HepG2 (cell line): ENCODE data around the gene C6orf58. TPM values are rescaled to one million over a fixed set of nuclear protein-coding genes. Genes with fewer than 3 reads are reported as not detected.

Source experiments
- CC2D1A ChIP-seq: sonication (generic); formaldehyde crosslinking; IDR thresholded peaks from 2 replicates; pipeline ENCODE4 v1.8.1; 2023; ENCODE audit warnings: mild to moderate bottlenecking, missing genetic modification reagents
- CHD2 ChIP-seq: IDR thresholded peaks from 2 replicates; pipeline ENCODE4 v1.6.1; 2011; ENCODE audit warnings: low read depth, low read length, improper control_type of control experiment
- FOXP1 ChIP-seq, 2 experiments: fragments of 450-650 bp in 1 of 2; IDR thresholded peaks; 2 replicates each; pipeline ENCODE4 v1.6.1; 2017 to 2018; ENCODE audit warnings: antibody characterized with exemption in 1 of 2
- KDM4B ChIP-seq: sonication (generic); formaldehyde crosslinking; IDR thresholded peaks from 2 replicates; pipeline ENCODE4 v1.4.0; 2020; ENCODE audit warnings: missing genetic modification reagents
- MEIS1 ChIP-seq: sonication (generic); formaldehyde crosslinking; IDR thresholded peaks from 2 replicates; pipeline ENCODE4 v1.9.0; 2021; ENCODE audit warnings: mild to moderate bottlenecking, missing genetic modification reagents, moderate library complexity, borderline replicate concordance
- SCMH1 ChIP-seq: sonication (generic); formaldehyde crosslinking; IDR thresholded peaks from 2 replicates; pipeline ENCODE4 v1.9.0; 2021; ENCODE audit warnings: missing genetic modification reagents, mild to moderate bottlenecking, borderline replicate concordance
- SSRP1 ChIP-seq: IDR thresholded peaks from 2 replicates; pipeline ENCODE4 v1.6.1; 2016; ENCODE audit warnings: control low read depth
- STAG1 ChIP-seq: sonication (generic); formaldehyde crosslinking; IDR thresholded peaks from 2 replicates; pipeline ENCODE4 v1.4.0; 2020; ENCODE audit warnings: missing genetic modification reagents
- TEAD3 ChIP-seq: optimal IDR thresholded peaks from 2 replicates; pipeline ENCODE3; 2016; ENCODE audit warnings: borderline replicate concordance
- YEATS2 ChIP-seq: sonication (generic); formaldehyde crosslinking; IDR thresholded peaks from 2 replicates; pipeline ENCODE4 v1.4.0; 2020; ENCODE audit warnings: missing genetic modification reagents, borderline replicate concordance
- ZBTB42 ChIP-seq: sonication (generic); formaldehyde crosslinking; IDR thresholded peaks from 2 replicates; pipeline ENCODE4 v1.5.0; 2020; ENCODE audit warnings: mild to moderate bottlenecking, missing genetic modification reagents
- ZNF10 ChIP-seq: sonication (generic); formaldehyde crosslinking; IDR thresholded peaks from 2 replicates; pipeline ENCODE4 v1.4.0; 2020; ENCODE audit warnings: mild to moderate bottlenecking, low read depth, missing genetic modification reagents, borderline replicate concordance
- ZNF136 ChIP-seq: sonication (generic); formaldehyde crosslinking; IDR thresholded peaks from 2 replicates; pipeline ENCODE4 v1.8.1; 2022; ENCODE audit warnings: low read depth, mild to moderate bottlenecking, moderate library complexity, missing genetic modification reagents
- ZNF30 ChIP-seq: sonication (generic); formaldehyde crosslinking; IDR thresholded peaks from 2 replicates; pipeline ENCODE4 v1.5.0; 2020; ENCODE audit warnings: mild to moderate bottlenecking, missing genetic modification reagents
- ZNF569 ChIP-seq: sonication (generic); formaldehyde crosslinking; IDR thresholded peaks from 2 replicates; pipeline ENCODE4 v1.5.0; 2020; ENCODE audit warnings: mild to moderate bottlenecking, missing genetic modification reagents, moderate library complexity, borderline replicate concordance
- ZNF629 ChIP-seq: sonication (generic); formaldehyde crosslinking; conservative IDR thresholded peaks from 2 replicates; pipeline ENCODE4 v1.5.0; 2020; ENCODE audit warnings: missing genetic modification reagents
- ZNF782 ChIP-seq: sonication (generic); formaldehyde crosslinking; IDR thresholded peaks from 2 replicates; pipeline ENCODE4 v1.4.0; 2020; ENCODE audit warnings: missing genetic modification reagents, mild to moderate bottlenecking, borderline replicate concordance
- polyA plus RNA-seq, 8 experiments: library from polyadenylated mRNA; depleted of rRNA in 3 of 8; stranded (reverse) in 7 of 8; unstranded in 1 of 8; fragments of >200 nt; fragmentation: Illumina TruSeq in 4 of 8; extraction: Trizol in 4 of 8; gene quantifications; 2 replicates each; pipeline versions ENCODE4 v1.2.1 to v1.2.3, GENCODE V29; 2011 to 2016; ENCODE audit warnings: low read depth in 4 of 8, missing spikeins in 1 of 8, mixed read lengths in 1 of 8; ENCODE audit not compliant: insufficient read depth in 1 of 8
- total RNA-seq, 5 experiments: library from RNA; depleted of rRNA; stranded (reverse); fragments of >200 nt; fragmentation: Illumina TruSeq; extraction: Trizol; gene quantifications; 2 replicates each; pipeline ENCODE4 v1.2.3, GENCODE V29; 2016; ENCODE audit warnings: low read depth in 1 of 5
- TF ChIP-seq, protein P1 (sequence below): sonication (generic); formaldehyde crosslinking; IDR thresholded peaks from 2 replicates; pipeline ENCODE4 v1.4.0; 2020; ENCODE audit warnings: missing genetic modification reagents, borderline replicate concordance
- TF ChIP-seq, protein P2 (sequence below): IDR thresholded peaks from 2 replicates; pipeline ENCODE4 v1.6.1; 2016
- TF ChIP-seq, protein P3 (sequence below): sonication (generic); formaldehyde crosslinking; IDR thresholded peaks from 2 replicates; pipeline ENCODE4 v1.4.0; 2020; ENCODE audit warnings: mild to moderate bottlenecking, missing genetic modification reagents

C6orf58 gene
- total and polyA plus RNA-seq, 2 of the 13 experiments (the other 11 are each of a cell fraction or from before 2014, with no cell fraction given) = not detected

DNA sequence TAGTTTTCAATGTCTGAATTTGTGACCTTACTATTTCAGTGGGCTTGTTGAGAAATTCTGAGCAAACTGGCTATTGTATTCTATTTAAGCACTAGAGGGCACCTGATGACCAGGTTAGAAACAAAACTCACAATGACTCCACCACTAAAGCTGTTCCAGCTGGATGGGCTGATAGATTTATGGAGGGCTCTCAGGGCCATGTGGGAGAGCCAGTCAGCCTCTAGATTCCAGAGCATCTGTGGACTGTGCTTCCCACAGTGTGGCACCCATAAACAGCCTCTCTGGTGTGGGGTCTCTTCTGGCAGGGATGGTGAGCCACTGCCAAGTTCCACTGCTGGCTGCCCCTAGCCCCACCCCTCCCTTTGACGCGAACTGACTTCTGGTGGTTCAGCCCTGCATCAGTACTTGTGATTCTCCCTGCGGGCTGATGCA lies 29.2 kb downstream of the C6orf58 start (continued):
- TF ChIP-seq, protein P1, sequence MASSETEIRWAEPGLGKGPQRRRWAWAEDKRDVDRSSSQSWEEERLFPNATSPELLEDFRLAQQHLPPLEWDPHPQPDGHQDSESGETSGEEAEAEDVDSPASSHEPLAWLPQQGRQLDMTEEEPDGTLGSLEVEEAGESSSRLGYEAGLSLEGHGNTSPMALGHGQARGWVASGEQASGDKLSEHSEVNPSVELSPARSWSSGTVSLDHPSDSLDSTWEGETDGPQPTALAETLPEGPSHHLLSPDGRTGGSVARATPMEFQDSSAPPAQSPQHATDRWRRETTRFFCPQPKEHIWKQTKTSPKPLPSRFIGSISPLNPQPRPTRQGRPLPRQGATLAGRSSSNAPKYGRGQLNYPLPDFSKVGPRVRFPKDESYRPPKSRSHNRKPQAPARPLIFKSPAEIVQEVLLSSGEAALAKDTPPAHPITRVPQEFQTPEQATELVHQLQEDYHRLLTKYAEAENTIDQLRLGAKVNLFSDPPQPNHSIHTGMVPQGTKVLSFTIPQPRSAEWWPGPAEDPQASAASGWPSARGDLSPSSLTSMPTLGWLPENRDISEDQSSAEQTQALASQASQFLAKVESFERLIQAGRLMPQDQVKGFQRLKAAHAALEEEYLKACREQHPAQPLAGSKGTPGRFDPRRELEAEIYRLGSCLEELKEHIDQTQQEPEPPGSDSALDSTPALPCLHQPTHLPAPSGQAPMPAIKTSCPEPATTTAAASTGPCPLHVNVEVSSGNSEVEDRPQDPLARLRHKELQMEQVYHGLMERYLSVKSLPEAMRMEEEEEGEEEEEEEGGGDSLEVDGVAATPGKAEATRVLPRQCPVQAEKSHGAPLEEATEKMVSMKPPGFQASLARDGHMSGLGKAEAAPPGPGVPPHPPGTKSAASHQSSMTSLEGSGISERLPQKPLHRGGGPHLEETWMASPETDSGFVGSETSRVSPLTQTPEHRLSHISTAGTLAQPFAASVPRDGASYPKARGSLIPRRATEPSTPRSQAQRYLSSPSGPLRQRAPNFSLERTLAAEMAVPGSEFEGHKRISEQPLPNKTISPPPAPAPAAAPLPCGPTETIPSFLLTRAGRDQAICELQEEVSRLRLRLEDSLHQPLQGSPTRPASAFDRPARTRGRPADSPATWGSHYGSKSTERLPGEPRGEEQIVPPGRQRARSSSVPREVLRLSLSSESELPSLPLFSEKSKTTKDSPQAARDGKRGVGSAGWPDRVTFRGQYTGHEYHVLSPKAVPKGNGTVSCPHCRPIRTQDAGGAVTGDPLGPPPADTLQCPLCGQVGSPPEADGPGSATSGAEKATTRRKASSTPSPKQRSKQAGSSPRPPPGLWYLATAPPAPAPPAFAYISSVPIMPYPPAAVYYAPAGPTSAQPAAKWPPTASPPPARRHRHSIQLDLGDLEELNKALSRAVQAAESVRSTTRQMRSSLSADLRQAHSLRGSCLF = no peak
- TF ChIP-seq ZNF30 (no peak), MEIS1 (CRISPR knock-in tag) (no peak), ZNF136 (CRISPR knock-in tag) (no peak), ZNF10 (CRISPR knock-in tag) (no peak), CC2D1A (CRISPR knock-in tag) (no peak), ZNF629 (CRISPR knock-in tag) (no peak), ZNF569 (CRISPR knock-in tag) (no peak), SCMH1 (CRISPR knock-in tag) (no peak), ZNF782 (no peak), SSRP1 (CRISPR knock-in tag) (no peak), FOXP1 (IDR thresholded peaks at IDR 0.05) (no peak), FOXP1 (CRISPR knock-in tag; IDR thresholded peaks at IDR 0.05) (no peak), CHD2 (no peak), STAG1 (CRISPR knock-in tag) (peak; percentile 74), ZBTB42 (CRISPR knock-in tag) (no peak), YEATS2 (no peak), KDM4B (no peak), TEAD3 (no peak)
- TF ChIP-seq, protein P2, sequence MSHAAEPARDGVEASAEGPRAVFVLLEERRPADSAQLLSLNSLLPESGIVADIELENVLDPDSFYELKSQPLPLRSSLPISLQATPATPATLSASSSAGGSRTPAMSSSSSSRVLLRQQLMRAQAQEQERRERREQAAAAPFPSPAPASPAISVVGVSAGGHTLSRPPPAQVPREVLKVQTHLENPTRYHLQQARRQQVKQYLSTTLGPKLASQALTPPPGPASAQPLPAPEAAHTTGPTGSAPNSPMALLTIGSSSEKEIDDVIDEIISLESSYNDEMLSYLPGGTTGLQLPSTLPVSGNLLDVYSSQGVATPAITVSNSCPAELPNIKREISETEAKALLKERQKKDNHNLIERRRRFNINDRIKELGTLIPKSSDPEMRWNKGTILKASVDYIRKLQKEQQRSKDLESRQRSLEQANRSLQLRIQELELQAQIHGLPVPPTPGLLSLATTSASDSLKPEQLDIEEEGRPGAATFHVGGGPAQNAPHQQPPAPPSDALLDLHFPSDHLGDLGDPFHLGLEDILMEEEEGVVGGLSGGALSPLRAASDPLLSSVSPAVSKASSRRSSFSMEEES (CRISPR knock-in tag) = no peak
- TF ChIP-seq, protein P3, sequence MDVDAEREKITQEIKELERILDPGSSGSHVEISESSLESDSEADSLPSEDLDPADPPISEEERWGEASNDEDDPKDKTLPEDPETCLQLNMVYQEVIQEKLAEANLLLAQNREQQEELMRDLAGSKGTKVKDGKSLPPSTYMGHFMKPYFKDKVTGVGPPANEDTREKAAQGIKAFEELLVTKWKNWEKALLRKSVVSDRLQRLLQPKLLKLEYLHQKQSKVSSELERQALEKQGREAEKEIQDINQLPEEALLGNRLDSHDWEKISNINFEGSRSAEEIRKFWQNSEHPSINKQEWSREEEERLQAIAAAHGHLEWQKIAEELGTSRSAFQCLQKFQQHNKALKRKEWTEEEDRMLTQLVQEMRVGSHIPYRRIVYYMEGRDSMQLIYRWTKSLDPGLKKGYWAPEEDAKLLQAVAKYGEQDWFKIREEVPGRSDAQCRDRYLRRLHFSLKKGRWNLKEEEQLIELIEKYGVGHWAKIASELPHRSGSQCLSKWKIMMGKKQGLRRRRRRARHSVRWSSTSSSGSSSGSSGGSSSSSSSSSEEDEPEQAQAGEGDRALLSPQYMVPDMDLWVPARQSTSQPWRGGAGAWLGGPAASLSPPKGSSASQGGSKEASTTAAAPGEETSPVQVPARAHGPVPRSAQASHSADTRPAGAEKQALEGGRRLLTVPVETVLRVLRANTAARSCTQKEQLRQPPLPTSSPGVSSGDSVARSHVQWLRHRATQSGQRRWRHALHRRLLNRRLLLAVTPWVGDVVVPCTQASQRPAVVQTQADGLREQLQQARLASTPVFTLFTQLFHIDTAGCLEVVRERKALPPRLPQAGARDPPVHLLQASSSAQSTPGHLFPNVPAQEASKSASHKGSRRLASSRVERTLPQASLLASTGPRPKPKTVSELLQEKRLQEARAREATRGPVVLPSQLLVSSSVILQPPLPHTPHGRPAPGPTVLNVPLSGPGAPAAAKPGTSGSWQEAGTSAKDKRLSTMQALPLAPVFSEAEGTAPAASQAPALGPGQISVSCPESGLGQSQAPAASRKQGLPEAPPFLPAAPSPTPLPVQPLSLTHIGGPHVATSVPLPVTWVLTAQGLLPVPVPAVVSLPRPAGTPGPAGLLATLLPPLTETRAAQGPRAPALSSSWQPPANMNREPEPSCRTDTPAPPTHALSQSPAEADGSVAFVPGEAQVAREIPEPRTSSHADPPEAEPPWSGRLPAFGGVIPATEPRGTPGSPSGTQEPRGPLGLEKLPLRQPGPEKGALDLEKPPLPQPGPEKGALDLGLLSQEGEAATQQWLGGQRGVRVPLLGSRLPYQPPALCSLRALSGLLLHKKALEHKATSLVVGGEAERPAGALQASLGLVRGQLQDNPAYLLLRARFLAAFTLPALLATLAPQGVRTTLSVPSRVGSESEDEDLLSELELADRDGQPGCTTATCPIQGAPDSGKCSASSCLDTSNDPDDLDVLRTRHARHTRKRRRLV (CRISPR knock-in tag) = no peak
